ENCODE results near the gene RANBP3. TPM values are rescaled to one million over a fixed set of nuclear protein-coding genes. Genes with fewer than 3 reads are reported as not detected.

The RANBP3 gene
- total RNA-seq, 1 donor from 2014 or later, result 77.8 TPM

- H3K36me3 ChIP-seq, result no peaks in the 10 kb centered on the region
- no peak overlapping the region for H3K9ac ChIP-seq
- H2AFZ ChIP-seq (replicated peaks), result no peak overlapping the region
- H3K27ac Mint-ChIP-seq, result no peak overlapping the region
- no peaks in the 10 kb centered on the region for H3K79me2 ChIP-seq (ENCODE audit: low read depth)
- no peaks in the 10 kb centered on the region for H3K9me3 Mint-ChIP-seq
- peaks cover 18% of the 10 kb centered on the region for H3K36me3 Mint-ChIP-seq
- H3K4me3 Mint-ChIP-seq, result no peak overlapping the region
- no peaks in the 10 kb centered on the region for H3K27me3 ChIP-seq
- H3K9me3 ChIP-seq (ENCODE audit: low read depth), result no peaks in the 10 kb centered on the region
- no peaks in the 10 kb centered on the region for H3K4me1 Mint-ChIP-seq
- H3K27ac ChIP-seq, result no peak overlapping the region
- H3K4me2 ChIP-seq, result no peak overlapping the region
- no peak for DNase-seq (ENCODE audit: low spot score)
- H3K4me3 ChIP-seq, result no peak overlapping the region
- H3K27me3 Mint-ChIP-seq (ENCODE audit: insufficient read depth, low read depth), result peaks cover 2% of the 10 kb centered on the region
- no peak for TF ChIP-seq EZH2phosphoT487 (IDR thresholded peaks at IDR 0.05)
- no peak for TF ChIP-seq CTCF (IDR thresholded peaks at IDR 0.05)
- no peak for TF ChIP-seq EZH2 (IDR thresholded peaks at IDR 0.05)
- H3F3A ChIP-seq (ENCODE audit: low read depth), result no peaks in the 10 kb centered on the region
- no peaks in the 10 kb centered on the region for H4K20me1 ChIP-seq (ENCODE audit: low read depth)
- H3K4me1 ChIP-seq, result no peaks in the 10 kb centered on the region
Observed at GRCh38 chr19:5922161-5922545, 55.8 kb downstream of the RANBP3 start.

GRCh38 chr19:5921516-5922160 is 56.3 kb downstream of the RANBP3 start:
- H3K4me3 ChIP-seq, result no peak overlapping the region
- no peaks in the 10 kb centered on the region for H3K36me3 ChIP-seq

GRCh38 chr19:5918463-5919079 is 59.4 kb downstream of the RANBP3 start:
- H3K9me3 Mint-ChIP-seq, result no peaks in the 10 kb centered on the region
- no peaks in the 10 kb centered on the region for H3K79me2 ChIP-seq (ENCODE audit: low read depth)
- H2AFZ ChIP-seq (replicated peaks), result no peak overlapping the region
- H3F3A ChIP-seq (ENCODE audit: low read depth), result no peaks in the 10 kb centered on the region
- H3K4me2 ChIP-seq, result no peak overlapping the region
- no peak for DNase-seq (ENCODE audit: low spot score)
- no peak overlapping the region for H3K27ac ChIP-seq
- peaks cover 3% of the 10 kb centered on the region for H4K20me1 ChIP-seq (ENCODE audit: low read depth)
- H3K4me3 Mint-ChIP-seq, result no peak overlapping the region
- H3K9me3 ChIP-seq (ENCODE audit: low read depth), result no peaks in the 10 kb centered on the region
- no peaks in the 10 kb centered on the region for H3K36me3 ChIP-seq
- no peaks in the 10 kb centered on the region for H3K27me3 ChIP-seq
- no peak for TF ChIP-seq EZH2phosphoT487 (IDR thresholded peaks at IDR 0.05)
- TF ChIP-seq CTCF (IDR thresholded peaks at IDR 0.05), result no peak
- no peak for TF ChIP-seq EZH2 (IDR thresholded peaks at IDR 0.05)
- peaks cover 6% of the 10 kb centered on the region for H3K36me3 Mint-ChIP-seq
- H3K4me1 ChIP-seq, result no peaks in the 10 kb centered on the region
- H3K4me1 Mint-ChIP-seq, result no peaks in the 10 kb centered on the region
- no peak overlapping the region for H3K27ac Mint-ChIP-seq
- no peak overlapping the region for H3K9ac ChIP-seq
- no peak overlapping the region for H3K4me3 ChIP-seq
- peaks cover 4% of the 10 kb centered on the region for H3K27me3 Mint-ChIP-seq (ENCODE audit: insufficient read depth, low read depth)

More at GRCh38 chr19:5921516-5922160, 56.3 kb downstream of the RANBP3 start:
- Mint-ChIP-seq H3K4me3 (no peak overlapping the region), H3K9me3 (no peaks in the 10 kb centered on the region), H3K27ac (peak overlapping the region; percentile 17), H3K27me3 (ENCODE audit: insufficient read depth, low read depth) (peaks cover 2% of the 10 kb centered on the region), H3K36me3 (peaks cover 15% of the 10 kb centered on the region), H3K4me1 (no peaks in the 10 kb centered on the region)
- Histone ChIP-seq H4K20me1 (ENCODE audit: low read depth) (no peaks in the 10 kb centered on the region), H3K4me1 (no peaks in the 10 kb centered on the region), H3K27ac (no peak overlapping the region), H3K4me2 (no peak overlapping the region), H3F3A (ENCODE audit: low read depth) (no peaks in the 10 kb centered on the region), H3K27me3 (no peaks in the 10 kb centered on the region), H3K9me3 (ENCODE audit: low read depth) (no peaks in the 10 kb centered on the region), H3K9ac (no peak overlapping the region), H3K79me2 (ENCODE audit: low read depth) (no peaks in the 10 kb centered on the region), H2AFZ (replicated peaks) (no peak overlapping the region)
- no peak for DNase-seq (ENCODE audit: low spot score)
- TF ChIP-seq EZH2 (IDR thresholded peaks at IDR 0.05) (no peak), EZH2phosphoT487 (IDR thresholded peaks at IDR 0.05) (no peak), CTCF (IDR thresholded peaks at IDR 0.05) (no peak)

All from neural progenitor cell (in vitro differentiated cells).